ENCODE results near the gene ZNF385B.
"Not testable (repeated sequence)": the region's sequence is repeated elsewhere in the genome, so short reads cannot be mapped to it uniquely, and the experiment has no call there.

ZNF385B gene

DNA sequence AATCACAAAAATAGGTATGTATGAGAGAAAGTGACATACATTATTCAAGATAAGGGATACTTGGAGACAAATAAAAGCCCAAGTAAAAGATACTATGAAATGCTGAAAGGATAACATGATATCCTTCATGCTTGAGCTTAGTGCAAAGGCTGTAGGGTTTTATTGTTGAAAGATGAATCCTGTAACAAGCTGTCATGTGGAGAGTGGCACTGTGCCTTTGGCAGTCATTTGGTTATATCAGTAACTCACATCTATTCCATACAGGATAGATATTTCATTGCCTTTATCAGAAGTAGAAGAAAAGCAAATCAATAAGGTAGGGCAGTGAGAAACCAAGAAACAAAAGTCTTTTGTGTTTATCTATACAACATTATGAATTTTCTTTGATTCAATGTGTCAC lies 211.0 kb downstream of the ZNF385B start:
- H3K4me3 ChIP-seq (ENCODE audit: low read length), result no peak overlapping the region
- TF ChIP-seq ZNF274 (IDR thresholded peaks at IDR 0.05; ENCODE audit: low read depth, low read length), result no peak

DNA sequence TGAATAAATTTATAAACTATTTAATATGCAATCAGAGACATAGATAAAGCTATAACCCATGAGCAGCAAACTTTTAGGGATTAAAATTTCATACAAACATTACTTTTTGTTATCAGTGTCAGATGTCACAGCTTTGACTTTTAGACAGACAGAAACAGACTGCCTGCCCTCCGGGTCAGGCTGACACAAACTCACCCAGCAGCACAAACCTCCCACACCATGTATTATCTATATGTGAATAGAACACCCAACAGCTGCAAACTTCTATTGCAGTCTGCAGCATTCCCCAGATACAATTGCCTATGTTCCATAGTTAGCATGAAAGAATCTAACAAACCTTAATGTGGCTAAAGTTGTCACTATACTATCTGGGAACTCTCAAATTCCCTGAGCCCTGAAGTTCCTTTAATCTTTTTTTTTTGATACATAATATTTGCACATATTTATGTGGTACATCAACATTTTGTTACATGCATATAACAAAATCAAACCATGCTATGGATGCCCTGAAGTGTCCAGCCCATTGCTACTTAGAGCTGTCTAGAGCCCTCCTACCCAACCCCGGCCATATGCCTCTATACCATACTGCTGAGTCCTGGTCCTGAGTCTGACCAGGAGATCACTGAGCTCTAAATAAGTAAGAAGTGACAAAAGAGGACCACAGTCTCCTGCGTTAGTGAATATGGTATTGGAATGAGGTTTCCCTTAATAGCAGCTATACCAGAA lies 214.4 kb downstream of the ZNF385B start:
- no peak overlapping the region for H3K4me3 ChIP-seq (ENCODE audit: low read length)
- no peak for TF ChIP-seq ZNF274 (IDR thresholded peaks at IDR 0.05; ENCODE audit: low read depth, low read length)

DNA sequence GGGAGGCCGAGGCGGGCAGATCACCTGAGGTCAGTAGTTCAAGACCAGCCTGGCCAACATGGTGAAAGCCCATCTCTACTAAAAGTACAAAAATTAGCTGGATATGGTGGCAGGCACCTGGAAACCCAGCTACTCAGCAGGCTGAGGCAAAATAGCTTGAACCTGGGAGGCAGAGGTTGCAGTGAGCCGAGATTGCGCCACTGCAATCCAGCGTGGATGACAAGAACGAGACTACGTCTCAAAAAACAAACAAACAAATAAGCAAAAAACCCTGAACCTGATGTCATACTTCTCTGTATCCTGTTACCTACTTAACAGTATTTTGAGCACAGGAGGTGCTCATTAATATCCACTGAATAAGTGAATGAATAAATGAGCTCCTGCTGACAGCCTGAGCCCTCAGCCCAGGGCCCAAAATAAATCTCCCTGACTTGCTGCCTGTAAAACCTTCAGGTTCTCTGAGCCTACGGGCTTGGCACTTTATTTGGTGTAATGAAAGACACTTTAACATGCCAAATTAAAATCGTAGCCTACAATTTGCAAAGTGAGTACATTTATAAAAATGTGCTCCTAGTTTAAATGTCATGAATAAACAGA lies 215.1 kb downstream of the ZNF385B start:
- TF ChIP-seq ZNF274 (IDR thresholded peaks at IDR 0.05; ENCODE audit: low read depth, low read length), result no peak

GRCh38 chr2:179645047-179645446 lies 216.4 kb downstream of the ZNF385B start:
- no peak overlapping the region for H3K4me3 ChIP-seq (ENCODE audit: low read length)
- no peak for TF ChIP-seq ZNF274 (IDR thresholded peaks at IDR 0.05; ENCODE audit: low read depth, low read length)

More for the DNA sequence above, 215.1 kb downstream of the ZNF385B start:
- H3K4me3 ChIP-seq (ENCODE audit: low read length), result no peak overlapping the region

GRCh38 chr2:179642462-179642861 lies 218.9 kb downstream of the ZNF385B start:
- no peak for TF ChIP-seq ZNF274 (IDR thresholded peaks at IDR 0.05; ENCODE audit: low read depth, low read length)
- H3K4me3 ChIP-seq (ENCODE audit: low read length), result no peak overlapping the region

- H3K4me3 ChIP-seq (ENCODE audit: low read length), result no peak overlapping the region
- TF ChIP-seq ZNF274 (IDR thresholded peaks at IDR 0.05; ENCODE audit: low read depth, low read length), result no peak
These were observed 224.4 kb downstream of the ZNF385B start for GRCh38 chr2:179636995-179637394.

DNA sequence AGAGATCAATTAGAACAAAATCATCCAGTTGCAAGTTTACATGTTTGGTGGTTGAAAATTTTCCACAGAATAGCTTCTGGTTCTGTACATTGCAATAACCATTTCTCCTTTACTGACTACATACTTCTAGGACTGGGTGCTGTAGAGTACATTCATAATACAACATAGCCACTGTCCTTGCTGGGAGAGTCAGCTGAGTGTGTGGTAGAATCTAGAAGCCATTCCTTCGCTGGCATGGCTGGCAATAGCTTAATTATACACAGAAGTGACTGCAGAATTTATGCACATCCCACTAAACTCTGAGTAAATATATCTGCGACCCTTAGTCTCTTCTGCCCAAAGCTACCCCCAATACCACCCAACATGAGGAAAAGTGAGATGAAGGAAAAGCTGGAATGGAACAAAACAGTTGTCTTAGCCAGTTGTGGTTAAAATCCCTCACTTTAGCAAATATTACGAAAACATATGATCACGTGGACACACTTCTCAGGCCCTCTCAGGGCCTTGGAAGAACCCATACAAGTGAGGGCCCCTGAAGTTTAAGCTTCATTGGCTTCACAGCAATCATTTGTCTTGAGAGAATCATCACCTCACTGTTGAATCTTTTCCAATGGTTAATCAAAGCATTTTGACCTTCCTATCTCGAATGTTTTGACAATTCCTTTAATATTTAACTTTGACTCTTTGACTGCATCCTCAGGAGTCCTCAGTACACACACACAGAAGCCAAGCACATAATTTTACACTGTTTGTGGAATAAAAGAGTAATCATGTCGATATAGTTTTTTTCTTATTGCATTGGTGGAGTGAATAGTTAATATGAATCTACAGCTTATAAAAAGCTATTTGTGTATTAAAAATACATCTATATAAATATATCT lies 225.1 kb downstream of the ZNF385B start:
- no peak for TF ChIP-seq ZNF274 (IDR thresholded peaks at IDR 0.05; ENCODE audit: low read depth, low read length)
- no peak overlapping the region for H3K4me3 ChIP-seq (ENCODE audit: low read length)

DNA sequence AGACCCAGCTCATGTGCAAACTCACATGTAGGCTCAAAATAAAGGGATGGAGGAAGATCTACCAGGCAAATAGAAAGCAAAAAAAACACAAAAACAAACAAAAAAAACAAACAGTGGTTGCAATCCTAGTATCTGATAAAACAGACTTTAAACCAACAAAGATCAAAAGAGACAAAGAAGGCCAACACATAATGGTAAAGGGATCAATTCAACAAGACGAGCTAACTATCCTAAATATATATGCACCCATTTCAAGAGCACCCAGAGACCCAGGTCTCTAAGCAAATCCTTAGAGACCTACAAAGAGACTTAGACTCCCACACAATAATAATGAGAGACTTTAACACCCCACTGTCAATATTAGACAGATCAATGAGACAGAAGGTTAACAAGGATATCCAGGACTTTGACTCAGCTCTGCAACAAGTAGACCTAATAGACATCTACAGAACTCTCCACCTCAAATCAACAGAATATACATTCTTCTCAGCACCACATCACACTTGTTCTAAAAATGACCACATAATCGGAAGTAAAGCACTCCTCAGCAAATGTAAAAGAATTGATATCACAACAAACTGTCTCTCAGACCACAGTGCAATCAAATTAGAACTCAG lies 229.5 kb downstream of the ZNF385B start:
- H3K4me3 ChIP-seq (ENCODE audit: low read length), result not testable (repeated sequence)

DNA sequence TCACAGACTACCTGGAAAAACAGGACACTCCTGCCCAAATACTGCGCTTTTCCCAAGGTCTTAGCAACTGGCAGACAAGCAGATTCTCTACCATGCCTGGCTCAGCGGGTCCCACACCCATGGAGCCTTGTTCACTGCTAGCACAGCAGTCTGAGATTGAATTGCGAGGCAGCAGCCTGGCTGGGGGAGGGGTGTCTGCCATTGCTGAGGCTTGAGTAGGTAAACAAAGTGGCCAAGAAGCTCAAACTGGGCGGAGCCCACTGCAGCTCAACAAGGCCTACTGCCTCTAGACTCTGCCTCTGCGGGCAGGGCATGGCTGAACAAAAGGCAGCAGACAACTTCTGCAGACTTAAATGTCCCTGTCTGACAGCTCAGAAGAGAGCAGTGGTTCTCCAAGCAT lies 231.6 kb downstream of the ZNF385B start:
- not testable (repeated sequence) for H3K4me3 ChIP-seq (ENCODE audit: low read length)

DNA sequence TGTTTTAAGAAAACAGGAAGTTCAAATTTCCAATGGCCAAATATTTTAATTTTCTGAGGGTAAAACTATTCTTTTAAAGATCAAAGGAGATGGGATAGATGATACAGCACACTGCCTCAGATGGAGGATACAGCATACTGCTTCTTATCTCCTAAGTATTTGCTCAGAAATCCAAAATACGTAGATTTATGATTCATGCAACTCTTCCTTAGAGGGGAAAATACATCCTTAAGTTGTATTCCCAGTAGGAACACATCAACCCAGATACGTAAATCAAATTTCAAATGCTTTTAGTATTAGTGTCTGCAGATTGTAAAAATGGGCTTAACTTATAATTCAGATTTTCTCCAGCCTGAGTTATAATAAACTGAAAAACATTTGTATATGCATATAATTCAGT lies 235.2 kb downstream of the ZNF385B start:
- TF ChIP-seq ZNF274 (IDR thresholded peaks at IDR 0.05; ENCODE audit: low read depth, low read length), result no peak
- no peak overlapping the region for H3K4me3 ChIP-seq (ENCODE audit: low read length)

GRCh38 chr2:179622635-179623300 lies 238.6 kb downstream of the ZNF385B start:
- H3K4me3 ChIP-seq (ENCODE audit: low read length), result no peak overlapping the region
- no peak for TF ChIP-seq ZNF274 (IDR thresholded peaks at IDR 0.05; ENCODE audit: low read depth, low read length)

DNA sequence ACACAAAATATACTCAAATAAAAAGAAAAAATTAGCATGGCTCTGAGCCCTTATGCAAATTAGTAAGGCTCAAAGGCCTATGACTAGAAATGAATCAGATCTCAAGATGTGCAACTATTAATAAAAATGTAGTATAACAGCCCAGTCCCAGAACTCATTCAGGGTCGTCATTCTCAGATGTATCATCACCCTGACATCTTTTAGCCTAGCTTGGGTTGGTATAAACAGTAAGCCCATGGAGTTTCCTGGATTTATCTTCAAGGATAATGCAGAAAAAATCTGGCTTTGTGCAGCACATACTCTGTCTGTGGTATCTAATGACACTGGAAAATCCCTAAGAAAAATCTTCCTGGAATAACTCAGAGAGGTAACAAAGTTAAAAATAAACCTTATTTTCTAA lies 239.3 kb downstream of the ZNF385B start:
- no peak overlapping the region for H3K4me3 ChIP-seq (ENCODE audit: low read length)
- no peak for TF ChIP-seq ZNF274 (IDR thresholded peaks at IDR 0.05; ENCODE audit: low read depth, low read length)

- no peak for TF ChIP-seq ZNF274 (IDR thresholded peaks at IDR 0.05; ENCODE audit: low read depth, low read length)
- H3K4me3 ChIP-seq (ENCODE audit: low read length), result no peak overlapping the region
These were observed 241.4 kb downstream of the ZNF385B start for GRCh38 chr2:179619947-179620467.

GRCh38 chr2:179614121-179614520 lies 247.3 kb downstream of the ZNF385B start:
- no peak overlapping the region for H3K4me3 ChIP-seq (ENCODE audit: low read length)
- no peak for TF ChIP-seq ZNF274 (IDR thresholded peaks at IDR 0.05; ENCODE audit: low read depth, low read length)

All from GM08714 (cell line).